Stimulated activated CD4-positive, alpha-beta T cell treated with anti-CD3 and anti-CD28 coated beads, Interleukin-4, amount 100 ng/mL, for 48 hours (primary cell): ENCODE measurements around the gene LAMC3.

Source experiments
- DNase-seq, 2 donors: peaks; one replicate each; pipeline ENCODE4 v3.0.0-alpha.2; 2020; ENCODE audit warnings: low read depth in 2 of 2

LAMC3 gene

DNA sequence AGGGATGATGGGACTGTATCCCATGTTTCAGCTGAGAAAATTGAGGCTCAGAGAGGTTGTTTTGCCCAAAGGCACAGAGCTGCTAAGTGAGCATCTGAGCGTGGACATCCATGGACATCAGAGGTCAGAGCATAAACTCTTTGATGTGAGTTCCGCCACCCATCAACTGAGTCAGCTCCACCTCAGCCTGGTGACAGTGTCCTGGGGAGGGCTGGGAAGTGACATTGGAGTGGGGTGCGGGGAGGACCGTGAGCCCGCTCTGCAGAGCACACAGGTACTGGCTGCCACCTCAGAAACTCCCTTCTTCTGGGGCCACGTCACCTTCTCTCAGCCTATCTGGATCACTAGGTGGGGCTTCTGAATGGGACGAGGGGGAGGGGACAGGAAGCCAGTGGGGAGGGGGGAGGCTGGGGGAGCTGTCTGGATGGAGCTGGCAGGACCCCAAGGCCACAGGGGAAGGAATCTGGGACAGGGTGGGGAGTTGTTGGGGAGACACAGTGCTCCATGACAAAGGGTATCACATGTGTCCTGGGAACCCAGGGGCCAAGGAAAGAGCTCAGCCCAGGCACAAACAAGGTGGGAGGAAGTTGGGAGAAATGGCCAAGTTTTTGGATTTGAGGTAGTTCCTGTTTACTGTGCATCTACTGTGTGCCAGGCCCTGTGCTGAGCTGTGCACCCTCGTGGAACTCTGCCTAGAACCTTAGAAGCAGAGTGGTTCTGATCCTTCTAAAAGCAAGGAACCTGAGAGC is 2.5 kb downstream of the LAMC3 start:
- DNase-seq = no peak

DNA sequence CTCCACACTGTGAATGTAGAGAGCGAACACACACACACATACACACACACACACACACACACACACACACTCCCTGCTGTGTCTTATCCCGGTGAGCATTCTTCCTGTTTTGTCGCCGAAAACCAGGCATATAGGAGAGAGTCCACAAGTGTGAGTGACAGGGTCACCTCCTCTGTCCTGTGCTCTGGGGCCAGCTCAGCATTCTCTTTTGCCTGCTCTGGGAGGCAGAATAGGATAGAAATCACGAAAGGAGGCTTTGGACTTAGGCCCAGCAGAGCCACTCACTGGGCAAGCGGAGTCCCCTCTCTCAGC is 3.0 kb downstream of the LAMC3 start:
- no peak for DNase-seq

DNA sequence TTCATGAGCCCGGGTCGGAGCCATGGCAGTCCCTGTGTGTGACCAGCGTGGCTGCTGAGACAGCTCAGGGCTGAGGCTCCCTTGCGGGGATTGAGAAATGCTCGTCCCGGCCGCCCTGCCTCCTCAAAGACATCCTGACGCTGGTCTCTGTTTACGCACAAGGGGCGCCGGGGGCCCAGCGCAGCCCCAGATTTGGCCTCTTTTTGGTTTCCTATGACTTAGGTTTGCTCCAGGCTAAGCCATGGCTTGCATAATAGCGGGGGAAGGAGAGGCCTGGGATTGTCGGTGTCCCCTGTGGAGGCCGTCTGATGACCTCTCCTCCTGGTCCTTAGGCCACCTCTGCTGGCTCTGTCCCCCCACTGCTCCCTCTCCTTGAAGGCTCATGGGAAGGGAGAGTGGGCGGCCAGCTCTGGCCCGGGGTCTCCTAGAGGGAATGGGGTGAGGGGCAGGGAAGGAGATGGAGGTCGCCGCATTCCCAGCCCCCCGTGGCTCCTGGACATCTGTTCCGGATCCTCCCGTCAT is 3.5 kb downstream of the LAMC3 start:
- no peak for DNase-seq

DNA sequence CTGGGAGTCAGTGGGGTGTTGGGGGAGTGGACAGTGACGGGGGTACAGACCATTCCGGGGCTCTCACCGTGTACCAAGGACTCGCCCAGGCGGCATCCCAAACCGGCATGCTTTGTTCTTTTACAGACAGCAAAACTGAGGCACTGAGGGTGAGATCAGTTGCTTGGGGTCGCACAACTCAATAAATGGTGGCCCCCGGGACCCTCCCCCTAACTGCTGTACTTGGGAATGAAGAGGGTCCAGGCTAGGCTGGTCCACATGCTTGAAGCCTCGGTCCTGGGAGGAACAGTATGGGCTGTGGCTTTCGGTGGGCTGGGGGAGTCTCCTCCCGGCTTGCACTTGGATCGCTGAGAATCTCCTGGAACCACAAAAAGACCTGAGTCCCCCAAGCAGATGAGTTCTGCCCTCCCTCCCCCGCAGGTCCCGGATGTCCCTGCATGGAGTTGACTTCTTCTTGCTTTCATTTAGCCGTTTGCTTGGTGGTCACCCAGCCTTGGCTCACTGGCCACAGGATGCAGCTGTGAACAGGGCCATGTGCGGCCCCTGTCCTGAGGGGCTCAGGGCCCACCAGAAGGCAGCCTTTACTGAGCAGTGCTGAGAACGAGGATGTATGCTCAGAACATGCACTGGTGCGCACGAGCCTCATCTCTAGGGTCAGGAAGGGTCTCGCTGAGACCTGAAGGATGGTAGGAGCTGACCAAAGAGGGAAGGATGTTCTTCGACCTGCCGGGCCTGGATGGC is 4.2 kb downstream of the LAMC3 start:
- DNase-seq = no peak

DNA sequence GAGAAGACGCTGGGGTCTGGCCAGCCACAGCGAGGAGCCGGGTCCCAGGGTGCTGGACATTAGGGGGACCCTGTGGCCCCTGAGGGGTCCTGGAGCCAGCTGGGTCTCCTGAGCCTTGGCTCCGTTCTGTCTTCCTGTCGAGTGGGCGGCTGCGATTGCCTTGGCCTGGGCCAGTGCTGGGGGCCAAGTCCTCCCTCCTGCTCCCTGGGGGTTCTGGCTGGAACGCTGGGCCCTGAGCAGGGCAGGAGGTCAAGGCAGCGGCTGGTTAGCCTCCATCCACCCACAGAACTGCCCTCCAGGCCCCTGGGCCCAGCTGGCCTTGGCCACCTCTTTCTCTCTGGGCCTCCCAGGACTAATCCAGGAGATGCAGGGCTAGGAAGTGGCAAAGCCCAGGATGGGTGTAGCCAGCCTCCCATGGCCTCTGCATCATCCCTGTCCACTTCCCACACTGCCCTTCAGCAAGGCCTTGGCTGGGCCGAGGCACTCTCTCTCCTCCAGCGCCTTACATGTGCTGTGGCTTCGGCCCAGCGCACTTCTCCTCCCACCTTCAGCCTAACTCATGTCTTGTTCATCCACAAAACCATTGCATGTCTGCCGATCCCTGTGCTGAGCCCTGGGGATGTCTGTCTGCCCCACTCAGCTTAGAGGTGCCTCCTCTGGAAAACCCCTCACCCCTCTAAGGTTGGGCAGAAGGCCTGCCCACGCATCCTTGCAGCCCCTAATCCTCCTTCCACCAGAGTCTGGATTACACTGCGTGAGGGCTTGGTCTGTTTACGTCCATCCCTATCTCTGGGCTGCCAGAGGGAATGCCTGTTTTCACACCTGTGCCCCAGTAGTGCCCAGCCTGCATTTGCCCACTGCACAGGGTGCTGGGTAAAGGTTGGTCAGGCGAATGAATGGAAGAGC is 5.0 kb downstream of the LAMC3 start:
- DNase-seq = no peak

GRCh38 chr9:131015112-131015511 is 6.1 kb downstream of the LAMC3 start:
- DNase-seq = no peak

- no peak for DNase-seq
These were observed 7.0 kb downstream of the LAMC3 start for GRCh38 chr9:131015876-131016397.

DNA sequence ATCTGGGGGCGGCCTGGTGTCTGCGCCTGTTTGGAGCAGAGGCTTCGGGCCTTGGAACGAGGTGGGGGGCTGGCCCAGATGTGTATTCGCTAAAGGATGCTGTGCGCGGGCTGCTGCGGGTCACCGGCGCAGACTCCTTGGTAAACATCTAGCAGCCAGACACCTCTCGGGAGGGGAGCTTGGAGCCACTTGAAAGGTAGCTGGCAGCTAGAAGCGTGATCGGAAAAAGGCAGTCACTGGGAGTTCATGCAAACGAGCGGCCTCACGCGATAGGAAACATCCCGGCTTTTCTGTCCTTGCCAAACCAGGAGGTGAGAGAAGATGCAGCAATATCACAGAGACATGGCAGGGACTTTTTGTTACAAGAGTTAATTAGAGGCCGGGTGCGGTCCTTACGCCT is 8.1 kb downstream of the LAMC3 start:
- no peak for DNase-seq

- no peak for DNase-seq
These were observed 9.6 kb downstream of the LAMC3 start for GRCh38 chr9:131018621-131019020.

GRCh38 chr9:131019388-131020239 is 10.6 kb downstream of the LAMC3 start:
- no peak for DNase-seq

- no peak for DNase-seq
These were observed 11.4 kb downstream of the LAMC3 start for GRCh38 chr9:131020388-131020787.

GRCh38 chr9:131020862-131021261 is 11.9 kb downstream of the LAMC3 start:
- no peak for DNase-seq

GRCh38 chr9:131021785-131022184 is 12.8 kb downstream of the LAMC3 start:
- no peak for DNase-seq

- DNase-seq = no peak
These were observed 16.2 kb downstream of the LAMC3 start for GRCh38 chr9:131024978-131025868.

- DNase-seq = no peak
These were observed 17.2 kb downstream of the LAMC3 start for GRCh38 chr9:131025953-131026858.

GRCh38 chr9:131027048-131027871 is 18.3 kb downstream of the LAMC3 start:
- DNase-seq = no peak

- DNase-seq = no peak
These were observed 18.9 kb downstream of the LAMC3 start for GRCh38 chr9:131027872-131028179.

- no peak for DNase-seq
These were observed 19.4 kb downstream of the LAMC3 start for GRCh38 chr9:131028221-131028884.
